Kidney epithelial cell (primary cell): ENCODE data around the gene TTYH2. TPM values are rescaled to one million over a fixed set of nuclear protein-coding genes. Genes with fewer than 3 reads are reported as not detected.

Experiments used
- DNase-seq: peaks from one replicate; pipeline ENCODE4 v3.0.0-alpha.2; 2010; ENCODE audit warnings: low read depth
- H3K27me3 ChIP-seq: 2 replicates; pipeline ENCODE4 v1.6.0; 2011; ENCODE audit warnings: low read length; ENCODE audit not compliant: control insufficient read depth, insufficient read depth
- H3K36me3 ChIP-seq: 2 replicates; pipeline ENCODE4 v1.5.1; 2011; ENCODE audit warnings: low read length; ENCODE audit not compliant: control insufficient read depth, insufficient read depth
- H3K4me3 ChIP-seq: 2 replicates; pipeline ENCODE4 v1.5.1; 2011; ENCODE audit warnings: low read depth, mild to moderate bottlenecking, control low read depth, low read length
- CTCF ChIP-seq: IDR thresholded peaks from 2 replicates; pipeline ENCODE4 v1.5.1; 2011; ENCODE audit warnings: mild to moderate bottlenecking, moderate library complexity, low read length, control low read depth, inconsistent platforms; ENCODE audit not compliant: insufficient read depth, poor library complexity, severe bottlenecking
- total RNA-seq: library from RNA; depleted of rRNA; stranded (reverse); fragments of >200 nt; gene quantifications from 2 replicates; pipeline ENCODE4 v1.2.3, GENCODE V29; 2015

TTYH2 gene
- total RNA-seq, 1 donor from 2014 or later = 1.1 TPM

DNA sequence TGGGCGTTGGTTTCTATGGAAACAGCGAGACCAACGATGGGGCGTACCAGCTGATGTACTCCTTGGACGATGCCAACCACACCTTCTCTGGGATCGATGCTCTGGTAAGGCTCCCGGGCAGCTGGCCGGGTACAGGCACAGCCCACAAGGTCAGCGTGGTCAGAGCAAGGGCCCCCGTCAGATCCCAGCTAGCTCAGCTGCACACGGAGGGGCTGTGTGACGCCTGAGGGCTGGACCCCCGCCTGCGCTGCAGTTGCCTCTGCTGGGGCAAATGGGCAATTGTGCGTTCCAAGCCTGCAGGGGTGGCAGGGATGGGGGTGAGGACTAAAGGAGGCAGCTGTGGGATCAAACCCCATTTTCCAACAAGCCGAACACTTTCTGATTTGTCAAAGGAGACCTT lies 17.5 kb downstream of the TTYH2 start:
- H3K27me3 ChIP-seq = peaks cover 4% of the 10 kb centered on the region
- no peak overlapping the region for H3K4me3 ChIP-seq
- DNase-seq = no peak
- no peak for TF ChIP-seq CTCF
- H3K36me3 ChIP-seq = no peaks in the 10 kb centered on the region

DNA sequence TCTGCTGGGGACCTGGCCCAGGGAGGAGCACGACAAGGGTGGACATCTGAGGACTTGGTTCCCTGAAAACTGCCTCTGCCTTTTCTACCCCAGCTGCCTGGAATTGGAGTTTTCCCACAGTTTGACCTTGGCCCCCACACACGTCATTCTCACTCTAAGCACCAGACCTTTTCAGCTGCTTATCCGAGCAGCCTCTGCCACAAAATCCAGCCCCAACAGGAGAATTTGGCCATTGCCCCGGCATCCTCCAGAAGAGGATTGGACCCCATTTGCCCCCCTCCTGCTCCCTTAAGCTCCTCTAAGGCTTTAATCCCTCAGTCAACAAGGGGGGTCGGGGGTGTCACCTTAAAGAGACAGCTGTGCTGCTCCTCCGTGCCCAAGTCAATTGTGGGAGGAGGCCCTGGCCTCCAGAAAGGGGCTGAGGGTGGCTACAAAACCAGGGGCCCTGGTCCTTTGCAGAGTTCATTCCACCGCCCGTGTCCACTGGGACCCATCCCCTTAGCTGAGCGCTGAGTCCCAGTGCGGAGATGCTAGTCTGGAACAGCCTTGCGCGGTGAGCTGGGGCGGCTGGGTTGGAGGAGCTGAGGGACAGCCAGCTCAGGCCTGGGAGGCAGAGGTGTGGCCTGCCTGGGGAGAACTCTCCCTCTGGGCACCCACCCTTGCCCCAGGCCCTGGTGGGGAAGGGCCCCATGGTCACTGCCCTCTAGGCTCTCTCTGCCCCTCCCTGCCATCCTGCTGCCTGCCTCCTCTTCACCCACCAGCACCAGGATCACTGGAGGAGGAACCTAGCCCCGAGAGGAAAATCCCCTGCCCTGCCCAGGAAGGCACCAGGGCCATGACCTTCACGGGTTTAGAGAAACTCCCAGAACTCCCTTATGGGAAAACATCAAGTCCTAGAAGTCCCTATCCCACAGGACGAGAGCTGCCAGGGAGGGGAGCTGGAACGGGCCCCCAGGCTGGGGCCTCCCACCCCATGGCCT lies 18.8 kb downstream of the TTYH2 start:
- TF ChIP-seq CTCF = no peak
- DNase-seq = no peak
- Histone ChIP-seq H3K36me3 (no peaks in the 10 kb centered on the region), H3K4me3 (no peak overlapping the region), H3K27me3 (peaks cover 2% of the 10 kb centered on the region)

DNA sequence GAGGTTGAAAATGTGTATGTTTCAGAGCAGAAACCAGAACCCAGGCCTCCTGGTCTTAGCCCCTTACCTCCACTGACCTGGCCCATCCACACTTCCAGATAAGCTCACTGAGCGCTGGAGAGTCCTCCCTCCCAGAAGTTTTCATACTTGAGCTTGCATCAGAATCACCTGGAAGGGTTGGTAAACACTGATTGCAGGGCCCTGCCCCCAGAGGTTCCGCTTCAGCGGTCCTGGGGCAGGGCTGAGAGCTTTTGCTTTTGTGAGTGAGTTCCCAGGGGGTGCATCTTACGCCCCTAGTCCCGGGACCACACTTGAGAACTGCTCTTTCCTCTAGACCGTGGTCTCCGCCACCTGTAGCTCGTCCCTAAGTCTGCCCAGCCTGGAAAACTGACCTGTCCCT lies 20.6 kb downstream of the TTYH2 start:
- TF ChIP-seq CTCF = no peak
- DNase-seq = no peak
- H3K27me3 ChIP-seq = peaks cover 2% of the 10 kb centered on the region
- no peaks in the 10 kb centered on the region for H3K36me3 ChIP-seq
- no peak overlapping the region for H3K4me3 ChIP-seq

DNA sequence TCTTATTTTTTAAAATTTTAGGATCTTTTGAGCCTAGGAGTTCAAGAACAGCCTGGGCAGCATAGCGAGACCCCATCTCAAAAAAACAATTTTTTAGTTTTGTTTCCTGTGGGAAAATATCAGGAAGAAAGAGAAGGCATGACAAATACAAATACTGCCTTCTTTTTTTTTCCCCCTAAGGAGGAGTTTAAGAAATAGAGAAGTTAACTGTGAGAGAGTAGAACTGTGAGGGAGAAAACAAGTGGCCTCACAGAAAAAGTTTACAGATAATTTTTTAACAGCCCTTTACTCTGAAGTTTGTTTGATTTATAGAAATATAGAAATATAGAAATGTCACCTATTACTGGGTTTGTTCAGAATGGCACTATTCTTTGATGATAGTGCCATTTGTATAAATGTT lies 21.1 kb downstream of the TTYH2 start:
- no peak for DNase-seq
- H3K4me3 ChIP-seq = no peak overlapping the region
- H3K27me3 ChIP-seq = peaks cover 2% of the 10 kb centered on the region
- H3K36me3 ChIP-seq = no peaks in the 10 kb centered on the region
- no peak for TF ChIP-seq CTCF

GRCh38 chr17:74235040-74235581 lies 21.7 kb downstream of the TTYH2 start:
- TF ChIP-seq CTCF = no peak
- Histone ChIP-seq H3K4me3 (no peak overlapping the region), H3K27me3 (peaks cover 2% of the 10 kb centered on the region), H3K36me3 (no peaks in the 10 kb centered on the region)
- DNase-seq = no peak

- no peak overlapping the region for H3K4me3 ChIP-seq
- no peak for DNase-seq
- no peak for TF ChIP-seq CTCF
- H3K27me3 ChIP-seq = peaks cover 2% of the 10 kb centered on the region
- H3K36me3 ChIP-seq = no peaks in the 10 kb centered on the region
Measured at GRCh38 chr17:74235911-74236371, 22.6 kb downstream of the TTYH2 start.
